ENCODE measurements around the gene KRT38.

Gene KRT38

DNA sequence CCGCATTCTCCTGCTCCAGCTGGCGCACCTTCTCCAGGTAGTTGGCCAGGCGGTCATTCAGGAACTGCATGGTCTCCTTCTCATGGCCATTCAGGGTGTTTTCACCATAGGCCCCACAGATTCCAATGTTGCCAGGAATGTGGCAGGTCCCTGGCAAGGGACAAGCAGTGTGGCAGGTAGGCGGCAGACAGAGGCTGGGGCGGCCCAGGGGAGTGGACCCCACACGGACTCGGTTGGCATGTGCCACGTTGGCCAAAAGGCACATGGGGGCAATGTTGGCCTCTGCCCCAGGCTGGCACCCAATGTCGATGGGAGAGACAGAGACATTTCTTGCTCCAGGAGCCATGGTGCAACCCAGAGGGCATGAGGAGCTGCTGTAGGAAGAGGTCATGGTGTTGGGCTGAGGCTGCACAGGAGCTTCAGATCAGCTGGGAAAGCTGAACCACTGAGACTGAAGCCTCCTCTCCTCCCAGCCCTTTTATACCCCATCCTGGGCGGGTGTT, at the start of gene KRT38:
KRT38 (minus strand) TSS at position 453 of the 503 bp plus-strand sequence; CDS start at position 391, 62 bp downstream.
- no peak for TF ChIP-seq CTCF (IDR thresholded peaks at IDR 0.05; ENCODE audit: borderline replicate concordance, insufficient read depth, low read depth, low read length)
- no peak within 1 kb of the TSS for H3K4me3 ChIP-seq (ENCODE audit: low read depth, low read length)

- H3K4me3 ChIP-seq (ENCODE audit: low read depth, low read length), result no peak within 1 kb of the TSS
- no peak for TF ChIP-seq CTCF (IDR thresholded peaks at IDR 0.05; ENCODE audit: borderline replicate concordance, insufficient read depth, low read depth, low read length)
These were observed 48.7 kb upstream of the KRT38 start, which contains the start of gene KRT36 for GRCh38 chr17:41489531-41489930. TSS of gene KRT36 (minus strand) at chr17:41489910. CDS start at chr17:41489864, 46 bp downstream.

DNA sequence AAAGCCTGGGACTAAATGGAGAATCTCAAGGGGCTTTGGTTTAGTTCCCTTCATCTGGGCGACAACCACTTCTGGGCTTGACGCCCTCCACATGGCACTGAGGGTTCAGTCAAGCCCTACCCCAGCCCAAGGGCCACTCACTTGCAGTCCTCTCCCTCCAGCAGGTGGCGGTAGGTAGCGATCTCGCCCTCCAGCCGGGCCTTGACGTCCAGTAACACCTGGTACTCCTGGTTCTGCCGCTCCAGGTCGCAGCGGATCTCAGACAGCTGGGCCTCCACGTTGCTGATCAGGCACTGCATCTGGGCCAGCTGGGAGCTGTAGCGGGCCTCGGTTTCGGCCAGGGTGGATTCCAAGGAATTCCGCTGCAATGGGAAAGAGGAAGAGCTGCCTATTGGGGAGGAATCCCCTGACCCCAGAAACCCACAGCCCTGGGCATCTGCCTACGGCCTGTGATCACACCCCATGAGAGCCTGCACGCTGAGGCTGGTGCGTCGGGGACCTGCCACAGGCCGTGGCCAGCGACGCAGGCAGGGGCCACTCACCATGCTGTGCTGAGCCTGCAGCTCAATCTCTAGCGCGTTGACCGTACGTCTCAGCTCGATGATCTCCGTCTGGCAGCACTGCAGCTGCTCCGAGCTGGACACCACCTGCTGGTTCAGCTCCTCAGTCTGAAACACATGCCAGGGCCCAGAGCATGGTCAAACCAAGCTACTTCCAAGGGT, 46.2 kb upstream of the KRT38 start:
- peak; percentile 75 for TF ChIP-seq CTCF (IDR thresholded peaks at IDR 0.05; ENCODE audit: borderline replicate concordance, insufficient read depth, low read depth, low read length)
- no peak overlapping the region for H3K4me3 ChIP-seq (ENCODE audit: low read depth, low read length)

DNA sequence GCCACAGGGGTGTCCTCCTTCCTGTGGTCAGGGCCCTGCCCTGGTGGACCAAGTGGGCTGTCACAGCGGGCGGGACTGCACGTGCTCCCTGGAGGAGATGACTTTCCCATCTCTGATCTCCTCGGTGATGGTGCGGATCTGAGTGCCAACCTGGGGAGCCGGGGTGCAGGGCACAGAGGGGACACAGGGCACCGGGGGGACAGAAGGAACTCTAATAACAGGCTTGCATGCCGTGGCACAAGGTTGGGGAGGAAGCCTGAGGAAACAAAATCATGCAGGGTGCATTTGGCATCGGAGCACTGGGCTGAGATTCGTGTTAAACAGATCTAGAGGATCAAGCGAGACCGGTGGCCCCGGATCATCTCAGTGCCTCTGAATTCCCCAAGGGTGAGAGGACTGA, 45.5 kb upstream of the KRT38 start:
- no peak for TF ChIP-seq CTCF (IDR thresholded peaks at IDR 0.05; ENCODE audit: borderline replicate concordance, insufficient read depth, low read depth, low read length)
- H3K4me3 ChIP-seq (ENCODE audit: low read depth, low read length), result no peak overlapping the region

- H3K4me3 ChIP-seq (ENCODE audit: low read depth, low read length), result no peak overlapping the region
- no peak for TF ChIP-seq CTCF (IDR thresholded peaks at IDR 0.05; ENCODE audit: borderline replicate concordance, insufficient read depth, low read depth, low read length)
These were observed 44.4 kb upstream of the KRT38 start for GRCh38 chr17:41484920-41485904.

DNA sequence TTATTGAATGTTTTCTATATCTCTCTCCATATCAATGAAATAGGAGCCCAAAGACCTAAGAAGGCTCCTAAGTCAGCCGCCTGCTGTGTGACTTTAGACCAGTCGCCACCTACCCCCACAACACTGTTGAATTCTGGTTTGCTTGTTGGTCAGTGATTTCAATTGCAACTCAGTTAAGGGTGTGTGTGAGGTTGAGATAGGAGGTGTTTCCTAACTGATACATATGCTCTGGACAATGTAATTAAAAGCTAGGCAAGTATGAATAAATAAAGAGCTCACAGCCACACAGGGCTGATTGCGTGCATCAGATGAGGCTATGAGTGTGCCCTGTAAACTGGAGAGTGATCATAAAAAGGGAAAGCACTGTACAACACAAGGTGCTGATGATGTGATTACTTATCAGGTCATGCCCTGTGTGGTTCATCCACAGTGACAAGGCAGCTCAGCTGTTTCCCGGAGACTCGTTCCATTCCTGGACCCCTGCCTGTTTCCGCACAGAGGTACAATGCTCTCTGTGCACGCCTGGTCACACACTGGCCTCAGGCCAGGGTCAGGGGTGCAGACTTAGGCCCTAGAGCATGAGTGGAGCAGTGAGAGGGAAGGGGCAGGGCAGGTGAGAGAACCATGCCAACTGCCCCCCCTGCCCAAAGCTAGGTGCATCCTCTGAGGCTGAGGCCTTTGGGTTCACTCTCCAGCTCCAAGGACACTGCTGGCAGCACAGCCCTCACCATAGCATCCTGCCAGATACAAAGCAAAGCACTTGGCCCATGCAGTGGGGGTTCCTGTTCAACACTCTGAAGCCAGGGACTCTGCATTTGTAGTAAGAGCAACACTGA, 43.4 kb upstream of the KRT38 start:
- H3K4me3 ChIP-seq (ENCODE audit: low read depth, low read length), result no peak overlapping the region
- TF ChIP-seq CTCF (IDR thresholded peaks at IDR 0.05; ENCODE audit: borderline replicate concordance, insufficient read depth, low read depth, low read length), result no peak
